T47D (cell line): ENCODE data around the gene RELN.
A peak's percentile ranks its signal among the peaks of the same experiment; 100 is the strongest.
"Not testable (repeated sequence)": the region's sequence is repeated elsewhere in the genome, so short reads cannot be mapped to it uniquely, and the experiment has no call there.

Experiments used
- DNase-seq, 2 experiments: peaks; one replicate each; pipeline versions ENCODE4 v3.0.0 to v3.0.0-alpha.2; 2011 to 2012; ENCODE audit warnings: low read depth in 1 of 2, low spot score in 1 of 2
- JUND ChIP-seq: IDR thresholded peaks from 2 replicates; pipeline ENCODE4 v1.6.1; 2012; ENCODE audit warnings: low read depth
- in situ Hi-C: cut with HindIII; loops from 2 replicates; pipeline ENCODE4 v1.10.0; 2016; ENCODE audit warnings: low sequenced_read_pairs, low pct_unique_long_range_greater_than_20kb

The RELN gene

DNA sequence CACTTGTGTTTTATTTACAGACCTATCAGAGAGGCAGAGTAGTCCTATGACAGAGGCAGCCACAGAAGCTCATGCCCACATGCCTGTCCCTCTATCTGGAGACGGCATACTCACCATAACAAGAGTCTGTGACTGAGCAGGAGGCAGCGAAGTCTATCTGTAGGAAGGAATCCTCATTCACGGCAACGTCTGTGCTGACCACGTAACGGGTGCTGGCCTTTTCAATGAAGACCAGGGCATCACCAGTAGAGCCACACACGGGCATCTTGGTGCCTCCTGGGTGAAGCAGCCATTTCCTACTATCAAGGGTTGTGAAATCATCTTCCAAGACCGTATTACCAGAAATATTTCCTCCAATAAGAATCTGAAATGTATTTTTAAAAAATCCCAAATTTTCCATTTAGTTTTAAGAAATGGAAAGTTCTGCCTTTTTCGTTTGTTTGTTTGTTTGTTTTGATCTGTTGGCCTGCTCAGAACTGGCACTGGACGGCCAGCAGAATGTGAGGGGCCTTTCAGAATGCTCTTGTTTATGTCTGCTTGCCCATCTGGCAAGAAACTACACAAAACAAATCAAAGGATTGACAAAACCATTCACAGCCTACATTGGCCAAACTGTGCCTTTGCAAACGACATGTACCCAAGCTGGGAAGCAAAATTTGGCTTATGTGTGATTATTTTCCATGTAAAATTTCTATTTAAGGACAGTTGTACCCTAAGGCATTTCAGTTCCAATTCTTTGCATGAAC lies 450.3 kb downstream of the RELN start:
- in situ Hi-C loops: no loop called here
- no peak for DNase-seq
- no peak for TF ChIP-seq JUND

DNA sequence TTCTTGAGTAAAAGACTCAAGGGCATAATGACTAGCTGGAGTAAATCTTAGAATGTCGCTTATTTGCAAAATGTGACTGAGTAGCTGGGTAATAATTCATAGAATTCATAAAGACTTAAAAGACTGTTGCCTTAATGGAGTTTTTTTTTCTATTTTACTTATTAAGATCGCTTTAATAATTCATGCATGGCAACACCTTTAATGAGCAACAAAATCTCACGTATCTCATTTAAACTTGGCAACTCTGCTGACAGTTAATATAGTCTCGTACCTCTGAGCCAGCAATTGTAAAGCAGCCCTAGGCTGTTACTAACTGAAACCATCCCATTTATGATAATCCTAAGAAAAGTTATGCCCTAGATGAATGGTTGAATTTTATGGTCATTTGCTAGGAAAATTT lies 455.7 kb downstream of the RELN start:
- no peak for DNase-seq
- in situ Hi-C loops: no loop called here
- TF ChIP-seq JUND: no peak

DNA sequence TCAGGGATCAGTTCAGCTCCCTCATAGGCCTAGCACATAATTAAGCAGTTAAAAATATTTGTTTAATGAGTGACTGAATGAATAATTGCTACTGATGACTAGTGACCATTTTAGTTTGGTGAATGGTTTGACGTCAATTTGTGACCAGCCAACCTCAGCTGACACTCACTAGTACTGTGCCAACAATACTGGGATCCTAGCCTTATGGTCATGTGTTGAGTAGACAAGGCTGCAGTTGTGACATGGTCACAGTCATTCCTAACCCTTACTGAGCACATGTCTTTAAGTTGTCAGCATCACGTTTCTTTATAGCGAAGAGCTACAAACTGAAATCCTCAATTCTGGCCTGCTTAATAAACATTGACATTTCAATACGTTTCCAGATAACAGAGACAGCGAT lies 456.5 kb downstream of the RELN start:
- in situ Hi-C loops: no loop called here
- no peak for DNase-seq
- no peak for TF ChIP-seq JUND

DNA sequence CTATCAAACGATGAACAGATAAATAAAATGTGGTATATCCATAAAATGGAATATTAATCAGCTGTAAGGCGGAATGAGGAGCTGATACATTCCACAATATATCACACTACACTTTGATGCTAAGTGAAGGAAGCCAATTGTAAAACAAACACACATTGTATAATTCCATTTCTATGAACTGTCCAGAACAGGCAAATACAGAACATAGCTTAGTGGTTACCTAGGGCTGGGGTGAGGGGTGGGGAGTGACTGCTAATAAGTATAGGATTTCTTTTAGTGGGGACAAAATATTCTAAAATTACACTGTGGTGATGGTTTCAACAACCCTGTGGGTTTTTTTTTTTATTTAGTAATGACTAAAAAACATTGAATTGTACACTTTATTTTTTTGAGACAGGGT lies 461.3 kb downstream of the RELN start:
- no peak for DNase-seq
- in situ Hi-C loops: no loop called here
- TF ChIP-seq JUND: no peak

DNA sequence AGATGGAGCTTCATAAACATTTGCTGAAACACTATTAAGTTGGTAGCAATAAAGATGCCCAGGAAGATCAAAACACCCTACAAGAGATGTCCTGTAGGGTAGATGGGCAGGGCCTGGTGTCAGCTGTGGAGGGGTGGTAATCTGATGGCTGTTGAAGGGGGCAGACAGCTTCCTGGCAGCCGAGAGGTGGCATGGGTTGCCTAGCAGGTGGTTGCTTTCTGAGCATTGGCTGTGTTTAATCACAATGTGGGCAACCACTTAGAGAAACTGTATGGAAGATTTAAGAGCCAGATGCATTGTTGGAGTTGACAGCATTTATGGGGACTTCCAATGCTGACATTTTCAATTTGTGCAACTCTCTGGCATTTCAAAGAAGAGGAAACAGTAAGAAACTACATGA lies 463.5 kb downstream of the RELN start:
- in situ Hi-C loops: no loop called here
- no peak for TF ChIP-seq JUND
- DNase-seq: no peak

DNA sequence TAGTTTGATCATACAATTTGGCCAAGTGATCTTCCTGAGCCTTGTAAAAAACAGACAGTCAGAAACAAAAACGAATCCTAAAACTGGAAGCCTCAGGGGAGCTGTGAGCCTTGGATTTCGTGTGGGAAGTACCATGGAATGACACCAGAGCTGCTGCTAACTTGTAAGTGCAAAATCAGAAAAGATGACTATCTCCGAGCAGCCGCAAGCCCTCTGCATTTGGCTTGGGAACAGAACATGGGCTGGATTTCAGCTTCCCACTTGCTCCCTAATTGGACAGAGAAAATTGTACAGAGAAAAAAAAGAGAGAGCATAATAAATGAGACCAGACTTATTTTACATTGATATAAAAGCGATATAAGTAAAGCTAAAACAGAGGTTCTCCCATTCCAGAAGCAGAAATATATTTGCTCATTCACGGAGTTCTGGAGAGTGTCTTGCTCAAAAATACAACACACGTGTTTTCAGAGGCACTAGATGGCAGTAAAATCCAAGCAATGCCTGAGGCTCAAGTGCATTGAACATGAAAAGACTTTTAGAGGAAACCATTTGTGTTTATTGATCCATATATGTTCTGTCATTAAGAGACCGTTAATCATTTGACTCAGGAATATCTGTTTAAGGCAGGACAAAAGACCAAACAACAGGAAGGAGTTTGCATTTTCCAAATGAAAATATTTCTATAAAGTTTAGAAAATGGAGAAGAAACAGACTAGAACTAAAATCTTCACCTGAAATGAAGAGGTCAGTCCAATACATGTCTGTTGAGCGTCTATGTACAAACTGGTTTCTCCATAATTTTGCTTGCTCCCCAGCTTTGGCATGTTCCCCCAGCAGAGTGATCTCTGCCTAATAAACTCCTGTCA lies 465.2 kb downstream of the RELN start:
- peak; percentile 9 to 67 for DNase-seq
- no peak for TF ChIP-seq JUND
- in situ Hi-C loops: no loop called here

DNA sequence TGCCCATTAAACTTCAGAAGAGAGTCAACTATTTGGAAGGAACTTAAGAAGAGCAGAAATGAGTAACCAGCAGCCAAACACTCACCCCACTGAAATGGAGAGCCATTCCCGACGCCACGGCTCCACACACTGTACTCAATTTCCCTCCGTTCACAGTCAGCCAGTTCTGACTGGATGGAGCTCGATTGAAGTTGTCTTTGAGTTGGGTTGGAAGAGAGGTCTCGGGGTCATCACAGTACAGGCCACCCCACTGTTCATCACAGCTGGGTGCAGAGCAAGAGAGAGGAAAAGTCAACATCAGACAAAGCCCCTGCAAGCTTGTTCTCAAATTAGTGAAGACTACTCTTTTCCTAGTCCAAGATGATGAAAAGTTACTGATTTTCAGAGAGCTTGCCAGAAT lies 467.5 kb downstream of the RELN start:
- in situ Hi-C loops: no loop called here
- no peak for DNase-seq
- no peak for TF ChIP-seq JUND

DNA sequence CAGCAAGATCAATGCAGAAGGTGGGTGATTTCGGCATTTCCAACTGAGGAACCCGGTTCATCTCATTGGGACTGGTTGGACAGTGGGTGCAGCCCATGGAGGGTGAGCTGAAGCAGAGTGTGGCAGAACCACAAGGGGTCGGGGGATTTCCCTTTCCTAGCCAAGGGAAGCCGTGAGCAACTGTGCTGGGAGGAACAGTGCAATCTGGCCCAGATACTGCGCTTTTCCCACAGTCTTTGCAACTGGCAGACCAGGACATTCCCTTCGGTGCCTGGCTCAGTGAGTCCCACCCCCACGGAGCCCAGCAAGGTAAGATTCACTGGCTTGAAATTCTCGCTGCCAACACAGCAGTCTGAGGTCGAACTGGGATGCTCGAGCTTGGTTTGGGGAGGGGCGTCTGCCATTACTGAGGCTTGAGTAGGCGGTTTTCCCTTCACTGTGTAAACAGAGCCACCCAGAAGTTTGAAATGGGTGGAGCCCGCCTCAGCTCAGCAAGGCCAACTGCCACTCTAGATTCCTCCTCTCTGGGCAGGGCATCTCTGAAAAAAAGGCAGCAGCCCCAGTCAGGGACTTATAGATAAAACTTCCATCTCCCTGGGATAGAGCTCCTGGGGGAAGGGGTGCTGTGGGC lies 484.8 kb downstream of the RELN start:
- no peak for DNase-seq
- no peak for TF ChIP-seq JUND
- in situ Hi-C loops: no loop called here

DNA sequence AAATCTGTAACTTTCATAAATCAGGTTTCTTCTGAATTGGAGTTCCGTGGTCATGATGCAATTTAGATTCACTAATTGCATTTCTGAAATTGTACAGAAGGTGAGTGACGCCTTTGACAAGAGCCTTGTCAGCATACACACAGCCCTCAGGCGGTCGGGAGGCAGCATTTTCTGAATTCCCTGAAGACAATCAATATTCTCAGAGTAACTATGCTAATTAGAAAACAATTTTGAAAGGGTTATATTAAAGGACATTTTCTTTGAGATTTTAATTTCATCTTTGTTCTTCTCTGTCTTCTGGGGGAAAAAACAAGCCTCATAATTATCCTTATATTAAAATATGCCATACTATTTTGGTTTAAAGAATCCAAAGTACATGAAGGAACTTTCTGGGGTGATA lies 488.3 kb downstream of the RELN start:
- TF ChIP-seq JUND: no peak
- in situ Hi-C loops: no loop called here
- no peak for DNase-seq

DNA sequence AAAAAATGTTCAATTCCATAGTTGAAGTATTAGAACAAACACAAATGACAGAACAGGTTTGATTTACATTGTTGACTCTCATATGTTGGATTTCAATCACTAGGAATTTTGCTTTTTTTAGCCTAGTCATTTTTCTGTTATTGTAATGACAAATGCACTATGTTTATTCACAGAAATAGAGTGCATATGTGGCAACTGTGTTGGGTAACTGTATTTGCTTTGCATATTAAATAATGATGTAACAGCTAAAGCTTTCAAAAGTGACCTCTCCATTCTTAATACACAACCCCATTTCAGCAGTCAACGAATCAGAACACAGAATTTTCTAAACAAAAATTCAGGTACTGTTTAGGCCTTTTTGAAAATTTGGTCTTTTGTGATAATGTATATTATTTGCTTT lies 489.5 kb downstream of the RELN start:
- TF ChIP-seq JUND: no peak
- no peak for DNase-seq
- in situ Hi-C loops: no loop called here

DNA sequence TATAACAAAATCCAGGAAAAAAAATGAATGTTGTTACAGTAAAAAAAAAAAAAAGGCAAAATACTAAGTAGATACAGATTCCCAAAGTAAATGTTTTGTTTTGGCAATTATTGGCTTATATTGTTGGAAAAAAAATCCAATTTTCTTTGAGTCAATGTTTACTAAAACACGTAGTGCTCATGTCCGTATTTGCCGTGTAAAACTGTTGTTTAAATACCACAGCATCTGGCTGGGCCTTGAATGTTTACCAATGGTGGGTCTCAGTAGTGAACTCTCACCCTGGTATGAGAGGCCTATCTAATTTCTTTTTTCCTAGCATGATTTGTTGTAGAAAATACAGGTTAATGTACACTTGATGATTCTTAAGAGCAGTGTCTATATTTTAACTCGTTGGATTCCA lies 502.0 kb downstream of the RELN start:
- in situ Hi-C loops: no loop called here
- DNase-seq: no peak

DNA sequence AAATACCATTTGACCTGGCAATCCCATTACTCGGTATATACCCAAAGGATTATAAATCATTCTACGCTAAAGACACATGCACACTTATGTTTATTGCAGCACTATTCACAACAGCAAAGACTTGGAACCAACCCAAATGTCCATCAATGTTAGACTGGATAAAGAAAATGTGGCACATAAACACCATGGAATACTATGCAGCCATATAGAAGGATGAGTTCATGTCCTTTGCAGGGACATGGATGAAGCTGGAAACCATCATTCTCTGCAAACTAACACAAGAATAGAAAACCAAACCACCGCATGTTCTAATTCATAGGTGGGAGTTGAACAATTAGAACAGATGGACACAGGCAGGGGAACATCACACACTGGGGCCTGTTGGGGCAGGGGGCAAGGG lies 502.6 kb downstream of the RELN start:
- DNase-seq, in situ Hi-C loops: not testable (repeated sequence)

More for the DNA sequence above, 502.0 kb downstream of the RELN start:
- TF ChIP-seq JUND: no peak

DNA sequence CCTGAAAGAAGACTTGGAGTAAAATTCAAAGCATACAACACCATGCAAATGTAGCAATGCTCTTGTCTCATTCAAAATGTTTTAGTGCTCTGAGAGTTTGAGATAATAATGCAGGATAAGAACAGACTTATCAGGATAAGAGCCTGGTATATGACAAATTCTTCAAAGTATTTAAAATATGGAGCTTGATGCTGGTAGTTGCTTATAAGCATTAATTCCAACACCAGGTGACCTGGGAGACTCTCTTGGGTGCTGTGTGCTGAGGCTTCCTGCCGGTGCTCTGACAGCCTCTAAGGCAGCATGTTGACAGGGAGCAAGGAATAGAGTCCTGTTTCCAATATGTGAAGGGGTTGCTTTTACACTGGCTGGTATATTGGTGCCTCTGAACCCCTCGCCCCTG lies 508.7 kb downstream of the RELN start:
- in situ Hi-C loops: no loop called here
- DNase-seq: no peak
- no peak for TF ChIP-seq JUND
